Measurements from ENCODE around the gene PPP2R2C.

PPP2R2C gene

DNA sequence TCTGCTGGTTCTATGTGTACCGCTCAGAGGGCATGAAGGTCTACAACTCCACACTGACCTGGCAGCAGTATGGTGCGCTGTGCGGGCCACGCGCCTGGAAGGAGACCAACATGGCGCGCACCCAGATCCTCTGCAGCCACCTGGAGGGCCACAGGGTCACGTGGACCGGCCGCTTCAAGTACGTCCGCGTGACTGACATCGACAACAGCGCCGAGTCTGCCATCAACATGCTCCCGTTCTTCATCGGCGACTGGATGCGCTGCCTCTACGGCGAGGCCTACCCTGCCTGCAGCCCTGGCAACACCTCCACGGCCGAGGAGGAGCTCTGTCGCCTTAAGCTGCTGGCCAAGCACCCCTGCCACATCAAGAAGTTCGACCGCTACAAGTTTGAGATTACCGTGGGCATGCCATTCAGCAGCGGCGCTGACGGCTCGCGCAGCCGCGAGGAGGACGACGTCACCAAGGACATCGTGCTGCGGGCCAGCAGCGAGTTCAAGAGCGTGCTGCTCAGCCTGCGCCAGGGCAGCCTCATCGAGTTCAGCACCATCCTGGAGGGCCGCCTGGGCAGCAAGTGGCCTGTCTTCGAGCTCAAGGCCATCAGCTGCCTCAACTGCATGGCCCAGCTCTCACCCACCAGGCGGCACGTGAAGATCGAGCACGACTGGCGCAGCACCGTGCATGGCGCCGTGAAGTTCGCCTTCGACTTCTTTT is 170.5 kb downstream of the PPP2R2C start:
- peaks cover 3% of the 10 kb centered on the region for H3K9me3 Mint-ChIP-seq
- no peak overlapping the region for H3K4me3 Mint-ChIP-seq
- H3K27ac Mint-ChIP-seq, result no peak overlapping the region
- H3K27me3 Mint-ChIP-seq, result peaks cover 10% of the 10 kb centered on the region
- ATAC-seq, result no peak
- peaks cover 28% of the 10 kb centered on the region for H3K36me3 Mint-ChIP-seq
- no peaks in the 10 kb centered on the region for H3K4me1 Mint-ChIP-seq

DNA sequence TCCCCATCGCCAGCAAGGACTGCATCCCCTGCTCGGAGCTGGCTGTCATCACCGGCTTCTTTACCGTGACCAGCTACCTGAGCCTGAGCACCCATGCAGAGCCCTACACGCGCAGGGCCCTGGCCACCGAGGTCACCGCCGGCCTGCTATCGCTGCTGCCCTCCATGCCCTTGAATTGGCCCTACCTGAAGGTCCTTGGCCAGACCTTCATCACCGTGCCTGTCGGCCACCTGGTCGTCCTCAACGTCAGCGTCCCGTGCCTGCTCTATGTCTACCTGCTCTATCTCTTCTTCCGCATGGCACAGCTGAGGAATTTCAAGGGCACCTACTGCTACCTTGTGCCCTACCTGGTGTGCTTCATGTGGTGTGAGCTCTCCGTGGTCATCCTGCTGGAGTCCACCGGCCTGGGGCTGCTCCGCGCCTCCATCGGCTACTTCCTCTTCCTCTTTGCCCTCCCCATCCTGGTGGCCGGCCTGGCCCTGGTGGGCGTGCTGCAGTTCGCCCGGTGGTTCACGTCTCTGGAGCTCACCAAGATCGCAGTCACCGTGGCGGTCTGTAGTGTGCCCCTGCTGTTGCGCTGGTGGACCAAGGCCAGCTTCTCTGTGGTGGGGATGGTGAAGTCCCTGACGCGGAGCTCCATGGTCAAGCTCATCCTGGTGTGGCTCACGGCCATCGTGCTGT is 171.2 kb downstream of the PPP2R2C start:
- Mint-ChIP-seq H3K27me3 (peaks cover 3% of the 10 kb centered on the region), H3K36me3 (peaks cover 28% of the 10 kb centered on the region), H3K9me3 (peaks cover 3% of the 10 kb centered on the region), H3K4me1 (no peaks in the 10 kb centered on the region), H3K27ac (no peak overlapping the region), H3K4me3 (no peak overlapping the region)
- no peak for ATAC-seq

DNA sequence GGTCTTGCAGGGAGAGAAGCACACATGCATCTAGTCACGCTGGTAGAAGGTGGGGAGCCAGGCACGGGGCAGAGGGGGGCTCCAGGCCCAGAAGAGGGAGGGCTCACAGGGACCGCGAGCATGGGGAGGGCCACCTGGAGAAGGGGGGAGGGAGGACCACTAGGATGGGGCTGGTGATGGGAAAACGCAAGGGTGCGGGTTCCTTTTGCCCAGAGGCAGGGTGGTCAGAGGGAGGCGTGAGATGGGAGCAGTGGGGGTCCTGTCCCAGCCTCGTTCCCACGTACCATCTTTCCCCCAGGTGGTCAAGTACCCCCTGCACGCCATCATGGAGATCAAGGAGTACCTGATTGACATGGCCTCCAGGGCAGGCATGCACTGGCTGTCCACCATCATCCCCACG is 172.1 kb downstream of the PPP2R2C start:
- no peak overlapping the region for H3K27ac Mint-ChIP-seq
- H3K4me3 Mint-ChIP-seq, result no peak overlapping the region
- no peaks in the 10 kb centered on the region for H3K27me3 Mint-ChIP-seq
- H3K9me3 Mint-ChIP-seq, result peaks cover 3% of the 10 kb centered on the region
- ATAC-seq, result no peak
- peaks cover 30% of the 10 kb centered on the region for H3K36me3 Mint-ChIP-seq
- no peaks in the 10 kb centered on the region for H3K4me1 Mint-ChIP-seq

DNA sequence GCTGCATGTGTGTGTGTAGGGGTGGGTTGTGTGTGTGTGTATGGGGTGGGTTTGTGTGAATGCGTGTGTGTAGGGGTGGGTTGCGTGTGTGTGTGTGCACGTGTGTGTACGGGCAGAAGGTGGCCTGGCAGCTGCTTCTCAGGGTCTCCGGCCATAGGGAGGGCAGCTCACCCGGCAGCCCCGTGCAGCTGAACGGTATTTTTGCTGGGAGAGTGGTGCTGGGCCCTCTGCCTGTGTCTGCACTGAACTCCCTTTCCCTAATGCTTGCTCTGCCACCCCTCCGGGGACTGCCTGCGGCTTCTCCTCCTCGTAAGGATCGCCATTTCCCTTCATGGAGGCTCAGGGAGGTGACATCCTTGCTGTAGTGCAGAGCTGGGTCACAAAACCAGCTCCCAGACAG is 172.5 kb downstream of the PPP2R2C start:
- no peak overlapping the region for H3K27ac Mint-ChIP-seq
- H3K9me3 Mint-ChIP-seq, result peaks cover 3% of the 10 kb centered on the region
- no peaks in the 10 kb centered on the region for H3K4me1 Mint-ChIP-seq
- no peaks in the 10 kb centered on the region for H3K27me3 Mint-ChIP-seq
- peaks cover 35% of the 10 kb centered on the region for H3K36me3 Mint-ChIP-seq
- H3K4me3 Mint-ChIP-seq, result no peak overlapping the region
- ATAC-seq, result no peak

DNA sequence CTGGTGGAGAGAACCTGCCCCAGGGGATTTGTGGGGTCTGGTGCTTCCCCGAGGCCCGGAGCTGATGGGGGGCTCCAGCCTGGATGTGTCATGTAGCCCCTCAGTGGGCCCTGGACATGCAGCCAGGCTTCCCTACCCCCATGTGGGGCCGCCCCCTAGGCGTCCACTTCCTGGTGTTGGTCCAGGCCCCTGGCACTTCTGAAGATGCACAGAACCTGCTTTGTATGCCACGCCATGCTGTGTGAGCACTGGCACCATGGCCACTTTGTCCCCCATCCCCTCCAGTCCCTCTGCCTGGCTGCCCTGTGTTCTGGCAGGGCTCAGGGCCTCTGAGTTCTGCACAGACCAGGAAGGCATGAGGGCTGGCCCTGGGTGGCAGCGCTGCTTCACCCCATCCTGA is 173.6 kb downstream of the PPP2R2C start:
- Mint-ChIP-seq H3K36me3 (peaks cover 43% of the 10 kb centered on the region), H3K27ac (no peak overlapping the region), H3K4me1 (no peaks in the 10 kb centered on the region), H3K4me3 (no peak overlapping the region), H3K27me3 (no peaks in the 10 kb centered on the region), H3K9me3 (peaks cover 3% of the 10 kb centered on the region)
- ATAC-seq, result no peak

DNA sequence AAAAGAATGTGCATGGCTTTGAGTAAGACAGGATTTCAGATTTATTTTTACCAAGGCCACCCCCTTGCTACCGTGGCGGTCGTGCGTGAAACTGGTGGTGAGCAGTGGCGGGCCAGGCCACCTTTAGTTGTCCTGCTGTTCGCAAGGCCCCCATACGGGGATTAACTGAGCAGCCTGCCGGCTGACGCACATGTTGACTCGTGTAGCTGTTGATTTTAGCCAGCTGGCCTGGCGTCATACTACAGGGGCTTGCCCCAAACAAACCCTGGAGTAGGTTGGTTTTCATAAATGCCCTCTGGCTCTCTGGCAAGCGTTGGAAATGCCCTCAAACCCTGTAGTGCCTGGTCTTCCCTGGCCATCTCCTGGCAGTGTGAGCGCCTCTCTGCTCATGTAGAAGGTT is 174.4 kb downstream of the PPP2R2C start:
- H3K9me3 Mint-ChIP-seq, result peaks cover 3% of the 10 kb centered on the region
- no peaks in the 10 kb centered on the region for H3K4me1 Mint-ChIP-seq
- H3K27me3 Mint-ChIP-seq, result no peaks in the 10 kb centered on the region
- no peak overlapping the region for H3K4me3 Mint-ChIP-seq
- H3K27ac Mint-ChIP-seq, result no peak overlapping the region
- H3K36me3 Mint-ChIP-seq, result peaks cover 43% of the 10 kb centered on the region
- ATAC-seq, result no peak

DNA sequence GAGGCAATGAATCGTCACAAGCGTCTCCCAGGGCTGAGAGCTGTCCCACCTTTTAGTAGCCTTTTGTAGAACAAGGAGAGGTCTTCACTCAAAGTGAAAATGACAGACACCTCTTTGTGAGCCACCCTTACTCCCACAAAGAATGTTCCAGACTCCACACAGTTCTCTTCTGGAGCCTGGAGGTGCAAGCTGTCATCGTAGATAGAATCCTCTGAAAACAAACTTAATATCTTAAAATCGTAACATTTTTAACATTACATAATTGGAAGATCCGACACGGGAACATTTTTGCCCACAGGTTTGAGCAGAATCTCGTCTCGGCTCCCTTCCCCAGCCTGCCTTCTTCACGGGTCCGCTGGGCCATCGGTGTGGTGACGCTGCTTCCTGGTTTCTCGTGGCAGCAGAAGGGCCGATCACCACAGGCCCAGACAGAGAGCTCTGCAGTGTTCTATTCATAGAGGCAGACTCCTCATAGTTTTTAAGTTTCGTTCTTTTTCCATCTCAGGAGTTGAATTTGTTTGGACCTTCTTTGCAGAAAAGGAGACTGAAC is 175.1 kb downstream of the PPP2R2C start:
- no peak for ATAC-seq
- Mint-ChIP-seq H3K4me3 (no peak overlapping the region), H3K36me3 (peaks cover 37% of the 10 kb centered on the region), H3K27me3 (no peaks in the 10 kb centered on the region), H3K9me3 (peaks cover 3% of the 10 kb centered on the region), H3K4me1 (no peaks in the 10 kb centered on the region), H3K27ac (no peak overlapping the region)

DNA sequence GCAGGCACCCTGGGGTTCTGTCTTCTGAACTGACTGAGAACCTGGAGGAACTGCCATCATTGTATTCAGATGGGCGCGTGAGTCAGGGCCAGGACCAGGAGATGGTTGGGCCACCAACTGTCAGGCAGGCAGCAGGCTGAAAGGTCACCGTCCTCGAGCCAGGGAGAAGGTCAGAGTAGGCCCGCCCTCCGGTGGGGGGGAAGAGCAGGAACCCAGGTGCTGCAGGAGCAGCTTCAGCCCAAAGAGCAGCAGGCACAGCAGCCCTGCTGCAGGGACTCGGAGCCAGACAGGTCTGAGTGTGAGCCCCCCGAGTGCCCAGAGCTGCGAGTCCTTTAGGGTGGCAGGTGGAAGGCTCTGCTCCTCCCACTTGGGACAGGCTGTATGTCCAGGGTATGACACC is 176.4 kb downstream of the PPP2R2C start:
- Mint-ChIP-seq H3K4me3 (no peak overlapping the region), H3K4me1 (no peaks in the 10 kb centered on the region), H3K27me3 (no peaks in the 10 kb centered on the region), H3K36me3 (peaks cover 24% of the 10 kb centered on the region), H3K9me3 (no peaks in the 10 kb centered on the region), H3K27ac (no peak overlapping the region)
- ATAC-seq, result no peak

DNA sequence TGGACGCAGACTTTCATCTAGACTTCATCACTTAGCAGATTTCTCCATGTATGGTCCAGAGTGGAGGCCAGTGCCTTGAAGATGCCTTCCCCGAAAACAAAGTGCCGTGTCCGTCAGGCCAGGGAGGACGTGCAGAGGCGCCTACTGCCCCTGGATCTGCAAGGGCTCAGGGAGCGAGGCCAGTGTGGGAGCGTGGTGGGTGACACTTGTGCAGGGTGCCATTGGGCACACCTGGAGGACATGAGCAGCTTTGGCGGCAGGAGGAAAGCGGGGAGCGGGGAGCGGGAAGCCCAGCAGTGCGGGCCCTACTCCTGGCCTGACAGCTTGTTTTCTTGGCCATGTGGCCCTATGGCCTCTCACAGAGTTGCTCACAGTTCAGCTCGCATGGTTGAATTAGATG is 176.9 kb downstream of the PPP2R2C start:
- ATAC-seq, result no peak
- no peak overlapping the region for H3K4me3 Mint-ChIP-seq
- H3K36me3 Mint-ChIP-seq, result peaks cover 19% of the 10 kb centered on the region
- no peak overlapping the region for H3K27ac Mint-ChIP-seq
- no peaks in the 10 kb centered on the region for H3K9me3 Mint-ChIP-seq
- H3K27me3 Mint-ChIP-seq, result no peaks in the 10 kb centered on the region
- no peaks in the 10 kb centered on the region for H3K4me1 Mint-ChIP-seq

DNA sequence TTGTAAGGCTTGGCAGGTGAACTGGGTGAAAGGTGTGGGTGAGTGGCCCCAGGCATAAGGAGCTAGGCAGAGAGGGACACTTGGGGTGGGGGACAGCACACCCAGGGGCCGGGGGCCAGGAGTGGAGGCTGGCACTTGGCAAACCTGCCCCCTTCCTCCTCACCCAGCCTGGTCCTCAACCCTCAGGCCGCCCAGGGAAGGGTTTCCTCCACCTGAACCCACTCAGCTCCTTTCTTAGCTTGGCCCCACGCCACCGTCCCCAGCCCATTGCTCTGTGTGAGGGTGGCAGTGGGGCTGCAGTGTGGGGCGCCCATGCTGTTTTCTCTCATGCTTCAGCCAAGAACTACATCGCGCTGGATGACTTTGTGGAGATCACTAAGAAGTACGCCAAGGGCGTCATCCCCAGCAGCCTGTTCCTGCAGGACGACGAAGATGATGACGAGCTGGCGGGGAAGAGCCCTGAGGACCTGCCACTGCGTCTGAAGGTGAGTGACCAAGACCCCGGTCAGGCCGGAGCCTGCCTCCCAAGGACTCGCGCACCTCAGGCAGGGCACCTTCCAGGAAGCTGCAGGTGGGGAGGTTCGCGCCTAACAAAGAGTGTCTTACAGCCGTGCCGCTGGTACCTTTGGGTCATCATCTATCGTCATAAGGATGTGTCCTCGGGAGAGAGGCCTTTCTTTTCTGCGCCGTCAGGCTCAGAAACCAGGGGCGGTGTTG is 177.6 kb downstream of the PPP2R2C start:
- H3K4me1 Mint-ChIP-seq, result no peaks in the 10 kb centered on the region
- H3K27me3 Mint-ChIP-seq, result no peaks in the 10 kb centered on the region
- no peaks in the 10 kb centered on the region for H3K9me3 Mint-ChIP-seq
- H3K4me3 Mint-ChIP-seq, result no peak overlapping the region
- no peak for ATAC-seq
- H3K36me3 Mint-ChIP-seq, result peaks cover 15% of the 10 kb centered on the region
- no peak overlapping the region for H3K27ac Mint-ChIP-seq

DNA sequence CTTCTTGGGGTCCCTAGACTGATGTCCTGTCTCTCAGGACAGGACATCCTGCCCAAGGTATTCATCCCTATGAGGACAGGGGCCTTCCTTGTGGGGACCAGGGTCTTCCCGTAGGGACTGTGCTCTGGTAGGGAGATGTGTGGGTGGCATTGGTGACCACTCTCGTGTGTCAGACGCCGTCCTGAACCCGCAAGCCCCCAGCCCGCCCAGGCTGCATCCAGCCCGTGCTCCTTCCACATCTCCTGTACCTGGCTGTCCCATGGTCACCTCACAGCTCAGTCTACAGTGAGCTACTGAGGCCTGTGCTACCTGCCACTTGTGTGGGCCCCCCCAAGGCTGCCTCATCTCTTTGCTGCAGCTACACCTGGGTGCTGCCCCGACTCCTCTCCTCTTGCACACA is 178.8 kb downstream of the PPP2R2C start:
- no peaks in the 10 kb centered on the region for H3K9me3 Mint-ChIP-seq
- peaks cover 17% of the 10 kb centered on the region for H3K36me3 Mint-ChIP-seq
- H3K4me1 Mint-ChIP-seq, result no peaks in the 10 kb centered on the region
- ATAC-seq, result no peak
- H3K27me3 Mint-ChIP-seq, result no peaks in the 10 kb centered on the region
- no peak overlapping the region for H3K4me3 Mint-ChIP-seq
- no peak overlapping the region for H3K27ac Mint-ChIP-seq

DNA sequence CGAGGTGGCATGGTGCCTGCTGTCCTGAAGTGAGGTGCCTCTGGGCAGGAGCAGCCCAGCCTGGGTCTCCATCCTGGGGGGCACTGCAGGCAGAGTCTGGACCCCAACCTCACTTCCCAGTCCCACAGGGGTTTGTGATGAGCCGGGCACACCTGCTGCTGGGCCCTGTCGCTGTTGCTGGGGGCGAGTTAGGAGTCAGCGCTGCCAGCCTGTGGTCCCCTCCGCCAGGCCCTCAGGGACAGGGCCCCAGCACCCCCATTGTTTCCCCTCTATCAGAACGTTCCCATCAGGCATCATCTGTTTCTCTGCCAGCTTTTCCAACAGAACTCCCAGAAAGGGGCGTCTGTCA is 179.3 kb downstream of the PPP2R2C start:
- Mint-ChIP-seq H3K27ac (no peak overlapping the region), H3K36me3 (peaks cover 23% of the 10 kb centered on the region), H3K4me1 (no peaks in the 10 kb centered on the region), H3K4me3 (no peak overlapping the region), H3K9me3 (no peaks in the 10 kb centered on the region), H3K27me3 (no peaks in the 10 kb centered on the region)
- ATAC-seq, result no peak

DNA sequence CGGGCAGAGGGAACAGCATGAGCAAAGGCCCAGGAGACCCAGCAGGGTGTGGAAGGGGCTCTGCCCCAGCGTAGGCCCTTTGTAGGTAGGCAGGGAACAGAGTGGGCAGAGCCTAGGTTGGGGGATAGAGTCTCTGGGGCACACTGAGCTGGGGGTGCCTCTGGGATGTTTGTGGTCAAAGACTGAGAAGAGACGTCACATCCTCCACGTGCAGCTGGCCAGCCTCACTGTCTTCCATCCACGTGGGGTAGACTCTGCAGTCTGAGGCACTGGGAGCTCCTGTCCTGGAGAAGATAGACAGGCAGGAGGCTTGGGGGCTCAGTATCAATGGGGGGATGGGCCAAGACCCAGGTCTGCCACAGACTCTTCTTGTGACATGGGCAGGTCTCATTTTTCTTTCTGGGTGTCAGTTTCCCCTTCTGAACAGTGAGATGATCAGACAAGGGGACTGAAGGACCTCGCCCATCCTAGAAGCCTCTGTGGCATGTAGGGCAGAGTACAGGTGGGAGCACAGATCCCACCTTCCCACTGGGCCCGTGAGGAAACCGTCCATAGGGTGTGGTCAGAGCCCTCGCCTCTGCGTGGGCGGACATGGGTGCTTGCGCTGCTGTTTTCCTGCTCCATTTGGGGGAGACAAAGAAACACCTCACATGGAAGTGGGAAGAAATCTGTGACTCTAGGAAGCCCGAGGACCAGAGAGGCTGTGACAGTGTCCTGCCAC is 179.9 kb downstream of the PPP2R2C start:
- H3K27ac Mint-ChIP-seq, result no peak overlapping the region
- H3K27me3 Mint-ChIP-seq, result no peaks in the 10 kb centered on the region
- no peak overlapping the region for H3K4me3 Mint-ChIP-seq
- H3K9me3 Mint-ChIP-seq, result no peaks in the 10 kb centered on the region
- peaks cover 25% of the 10 kb centered on the region for H3K36me3 Mint-ChIP-seq
- ATAC-seq, result no peak
- no peaks in the 10 kb centered on the region for H3K4me1 Mint-ChIP-seq

DNA sequence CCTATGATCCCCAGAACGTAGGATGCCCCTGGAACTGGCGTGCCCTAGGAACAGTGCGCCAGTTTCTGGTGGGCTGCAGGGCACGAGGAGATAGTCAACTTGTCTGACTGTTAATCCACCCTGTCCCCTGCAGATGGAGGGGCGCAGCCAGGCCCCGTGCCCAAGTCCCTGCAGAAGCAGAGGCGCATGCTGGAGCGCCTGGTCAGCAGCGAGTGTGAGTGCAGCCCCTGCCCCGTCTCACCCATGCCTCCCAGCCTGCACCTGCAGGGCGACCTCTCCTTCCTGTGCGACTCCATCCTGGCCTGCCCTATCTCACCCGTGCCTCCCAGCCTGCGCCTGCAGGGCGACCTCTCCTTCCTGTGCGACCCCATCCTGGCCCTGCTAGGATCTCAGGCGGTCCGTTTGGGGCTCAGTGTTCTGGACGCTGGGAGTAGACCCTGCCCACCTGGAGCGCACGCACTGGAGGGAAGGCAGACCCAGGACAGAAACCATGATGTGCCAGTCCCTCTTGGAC is 180.6 kb downstream of the PPP2R2C start:
- Mint-ChIP-seq H3K4me1 (no peaks in the 10 kb centered on the region), H3K27ac (no peak overlapping the region)

More for the DNA sequence above, 180.6 kb downstream of the PPP2R2C start:
- H3K36me3 Mint-ChIP-seq, result peaks cover 30% of the 10 kb centered on the region
- H3K4me3 Mint-ChIP-seq, result no peak overlapping the region
- H3K9me3 Mint-ChIP-seq, result no peaks in the 10 kb centered on the region
- H3K27me3 Mint-ChIP-seq, result no peaks in the 10 kb centered on the region
- ATAC-seq, result no peak
